Left colon (tissue), 2 donors: Measurements from ENCODE around the gene ZNF605. TPM values are rescaled to one million over a fixed set of nuclear protein-coding genes. Genes with fewer than 3 reads are reported as not detected.
"Not testable (repeated sequence)": the region's sequence is repeated elsewhere in the genome, so short reads cannot be mapped to it uniquely, and the experiment has no call there.

ENCODE experiments used
- ATAC-seq: fragments of 200-7000 bp; cut with Tn5 transposase; one replicate; pipeline ENCODE4 v1.9.1; 2020; ENCODE audit warnings: mild to moderate bottlenecking, moderate library complexity
- DNase-seq, 2 donors: peaks; one replicate each; pipeline ENCODE4 v3.0.0-alpha.2; 2020
- intact Hi-C, 2 donors: fragments of 100-400 bp; cut with DNase I in 1 of 2; cut with micrococcal nuclease in 1 of 2; formaldehyde crosslinking; loops; one replicate each; pipeline versions ENCODE4 v1.11.2 to v1.14.0; 2022; cut with DNase I, micrococcal nuclease
- total RNA-seq, 2 donors: library from RNA; stranded (reverse); fragmentation: NEBNext Ultra II Directional; extraction: Animal tissue kit (Norgen Biotek cat#: 25700); gene quantifications; one replicate each; pipeline ENCODE4 v1.2.1, GENCODE V29; 2021
- donor health status: DM: no; HTN: no; CAD: no.
- donor health status: DM: yes; HTN: yes; CAD: no.

The ZNF605 gene
- total RNA-seq, 2 donors from 2014 or later = 8.6 to 10.8 TPM

DNA sequence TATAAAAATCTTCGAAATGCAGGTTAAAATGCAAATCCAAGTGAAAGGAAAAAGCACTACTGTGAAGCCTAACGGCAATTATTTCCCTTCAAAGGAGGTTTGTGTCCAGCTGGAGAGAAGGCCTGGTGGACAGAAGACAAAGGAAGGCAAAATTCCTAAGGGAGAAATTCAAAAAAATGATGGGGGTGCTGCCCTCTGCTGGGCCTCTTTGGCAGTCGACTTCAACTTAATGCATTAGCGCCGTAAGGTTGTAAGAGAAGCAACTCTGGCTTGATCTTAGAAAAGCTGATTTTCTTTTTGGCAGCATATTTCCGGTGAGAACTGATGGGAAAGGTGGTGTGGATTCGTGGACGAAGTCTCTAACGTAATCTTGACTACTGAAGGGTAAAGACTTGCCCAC is 34.4 kb downstream of the ZNF605 start:
- ATAC-seq (no peak), DNase-seq (no peak)
- intact Hi-C loops = no loop called here

- DNase-seq = no peak
- ATAC-seq = no peak
- intact Hi-C loops = no loop called here
These were observed 37.4 kb downstream of the ZNF605 start for GRCh38 chr12:132918680-132919079.

GRCh38 chr12:132909030-132909368 is 47.1 kb downstream of the ZNF605 start:
- intact Hi-C loops = no loop called here
- no peak for ATAC-seq
- no peak for DNase-seq

DNA sequence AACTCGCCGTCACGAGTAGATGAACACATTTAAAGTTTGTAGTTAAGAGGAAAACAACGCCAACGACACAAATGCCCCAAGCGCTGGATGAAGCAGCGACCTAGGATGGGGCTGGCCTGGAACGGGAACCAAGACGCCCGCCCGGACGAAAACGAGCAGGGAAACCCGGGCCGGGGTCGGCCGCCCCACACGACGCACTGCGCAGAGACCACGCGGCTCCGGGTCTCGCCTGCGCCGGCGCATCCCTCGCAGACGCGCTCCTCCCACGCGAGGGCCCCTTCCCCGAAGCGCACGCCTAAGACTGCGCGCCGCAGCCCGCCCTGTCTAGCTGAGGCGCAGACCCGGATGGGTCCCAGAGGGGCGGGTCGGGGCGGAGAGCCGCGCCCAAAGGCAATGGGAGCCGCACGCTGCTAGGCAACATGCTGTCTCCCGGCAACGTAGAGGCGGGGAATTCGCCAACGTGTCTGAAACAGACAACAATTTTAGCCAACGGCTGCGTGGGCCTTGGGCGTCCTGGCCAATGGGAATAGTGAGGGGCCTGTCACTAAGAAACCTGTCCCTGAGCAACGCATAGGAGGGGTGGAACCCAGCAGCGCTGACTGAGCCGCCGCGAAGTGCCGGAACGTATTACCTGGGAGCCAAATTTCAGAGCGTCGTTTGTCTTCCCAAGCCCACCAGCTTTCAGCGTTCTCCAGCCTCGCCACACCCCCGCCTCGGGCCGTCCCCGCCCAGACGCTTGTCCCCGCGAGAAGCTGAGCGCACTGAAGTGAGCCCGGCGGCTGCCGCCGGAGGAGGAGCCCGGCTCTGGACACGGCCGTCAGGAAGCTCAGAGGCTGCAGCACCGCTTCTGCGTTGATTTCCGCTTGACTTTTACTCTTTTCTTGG is 47.7 kb downstream of the ZNF605 start:
- intact Hi-C loops = no loop called here
- ATAC-seq = peak; percentile 95
- peak; percentile 95 to 98 for DNase-seq

DNA sequence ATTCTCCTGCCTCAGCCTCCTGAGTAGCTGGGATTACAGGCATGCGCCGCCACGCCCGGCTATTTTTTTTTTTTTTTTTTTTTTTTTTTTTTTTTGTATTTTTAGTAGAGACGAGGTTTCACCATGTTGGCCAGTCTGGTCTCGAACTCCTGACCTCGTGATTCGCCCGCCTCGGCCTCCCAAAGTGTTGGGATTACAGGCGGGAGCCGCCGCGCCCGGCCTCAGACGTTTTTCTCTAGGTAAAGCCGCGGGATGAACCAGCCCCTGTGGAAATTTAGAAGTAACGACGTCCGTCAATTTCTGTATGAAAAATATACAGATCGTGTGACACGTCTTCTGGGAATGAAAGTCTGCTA is 48.3 kb downstream of the ZNF605 start:
- intact Hi-C loops, ATAC-seq: not testable (repeated sequence)
- DNase-seq = peak in 1 of 2 donors; percentile 20

GRCh38 chr12:132907216-132907615 is 48.9 kb downstream of the ZNF605 start:
- ATAC-seq (no peak), DNase-seq (no peak)
- intact Hi-C loops = no loop called here

DNA sequence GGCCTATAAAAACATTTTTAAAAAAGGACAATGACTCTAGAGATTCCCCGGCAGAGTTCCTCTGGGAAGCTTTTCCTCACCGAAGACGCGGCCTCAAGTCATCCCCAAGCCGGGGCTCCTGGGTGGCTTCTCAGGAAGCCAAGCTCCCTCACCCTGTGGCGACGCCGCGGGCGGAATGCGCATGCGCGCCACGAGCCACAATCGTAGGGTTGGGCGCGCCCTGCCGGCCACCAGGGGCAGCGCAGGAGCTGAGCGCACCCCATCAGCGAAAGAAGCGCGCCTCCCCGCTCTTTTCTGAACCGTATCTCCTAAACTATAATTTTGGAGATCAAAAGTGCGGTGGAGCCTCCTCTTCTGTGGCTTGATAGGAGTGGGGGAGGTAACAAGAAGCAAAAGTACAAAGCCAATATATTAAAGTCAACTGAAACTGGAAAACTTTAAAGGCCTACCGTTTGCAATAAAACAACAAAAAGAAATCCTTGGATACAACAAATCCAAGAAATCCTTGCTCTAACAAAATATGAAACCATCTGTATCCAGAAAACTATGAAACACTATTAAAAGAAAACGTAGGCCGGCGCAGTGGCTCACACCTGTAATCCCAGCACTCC is 51.3 kb downstream of the ZNF605 start:
- no peak for ATAC-seq
- peak; percentile 66 to 81 for DNase-seq
- intact Hi-C loops = no loop called here

DNA sequence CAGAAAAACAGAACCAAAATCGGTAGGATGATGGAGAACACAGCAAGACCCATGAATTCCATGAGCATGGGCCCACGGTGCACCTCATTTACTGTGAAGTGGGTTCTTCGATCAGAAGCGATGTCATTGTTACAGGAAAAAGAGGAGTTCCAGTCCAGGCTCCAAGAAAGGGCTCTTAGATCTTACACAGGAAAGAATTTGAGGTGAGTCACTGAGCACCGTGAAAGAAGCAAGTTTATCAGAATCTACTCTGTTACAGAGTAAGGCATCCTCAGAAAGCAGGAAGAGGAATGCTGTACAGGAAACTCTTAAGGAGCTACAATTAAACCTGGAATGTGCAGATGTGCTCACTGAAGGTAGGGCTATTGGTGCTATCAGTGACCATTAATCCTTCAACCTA is 57.1 kb downstream of the ZNF605 start:
- ATAC-seq (no peak), DNase-seq (no peak)
- intact Hi-C loops = no loop called here

DNA sequence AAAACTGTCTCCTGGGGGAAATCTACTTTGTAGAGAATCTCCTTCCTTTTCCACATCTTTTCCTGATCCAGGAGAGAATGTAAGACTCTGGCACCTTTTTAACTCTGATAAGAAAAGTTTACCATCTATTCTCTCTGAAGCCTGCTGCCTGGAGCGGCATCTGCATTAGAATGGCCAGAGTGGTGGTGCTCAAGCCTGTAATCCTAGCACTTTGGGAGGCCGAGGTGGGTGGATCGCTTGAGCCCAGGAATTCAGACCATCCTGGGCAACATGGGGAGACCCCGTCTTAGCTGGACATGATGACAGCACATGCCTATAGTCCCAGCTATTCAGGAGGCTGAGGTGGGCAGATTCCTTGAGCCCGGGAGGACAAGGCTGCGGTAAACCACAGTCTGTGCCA is 67.3 kb downstream of the ZNF605 start:
- DNase-seq = no peak
- no peak for ATAC-seq
- intact Hi-C loops = no loop called here

DNA sequence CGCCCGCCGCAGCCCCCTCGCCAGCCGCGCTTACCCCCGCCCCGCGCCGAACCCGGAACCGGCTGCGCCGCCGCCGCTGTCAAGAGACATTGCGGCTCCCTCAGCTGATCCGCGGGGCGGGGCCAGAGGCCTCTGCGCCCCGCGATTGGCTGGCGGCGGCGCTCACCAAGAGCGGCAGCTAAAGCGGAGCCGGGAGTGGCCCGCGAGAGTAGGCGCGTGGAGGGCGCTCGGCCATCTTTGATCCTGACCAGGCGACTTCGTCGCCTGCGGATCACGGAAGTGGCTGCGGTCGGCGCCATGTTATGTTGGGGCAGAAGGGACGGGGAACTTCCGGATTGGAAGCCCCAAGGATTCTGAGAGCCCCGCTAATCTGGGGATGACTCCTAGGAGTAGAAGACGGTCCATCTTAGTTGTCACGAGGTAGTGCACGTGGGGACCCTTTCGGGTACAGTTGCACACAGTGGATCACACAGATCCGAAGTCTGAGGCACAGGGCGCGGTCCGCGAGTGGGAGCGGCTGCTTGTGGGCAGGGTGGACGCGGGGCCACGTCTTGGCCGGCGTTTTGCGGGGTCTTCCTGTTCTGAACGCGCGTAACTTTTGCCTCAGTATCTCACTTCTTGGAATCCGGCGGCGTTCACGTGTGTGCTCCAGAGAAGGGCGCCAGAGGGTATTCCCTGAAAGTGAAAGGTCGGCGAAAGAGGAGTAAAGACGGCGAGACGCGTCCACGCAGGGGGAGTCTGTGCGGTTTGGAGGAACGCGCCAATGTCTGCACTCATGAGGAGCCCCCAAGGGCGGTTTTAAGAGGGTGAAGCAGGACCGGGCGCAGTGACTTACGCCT is 68.4 kb downstream of the ZNF605 start, which contains the start of gene CHFR:
Gene CHFR, minus strand, starts transcription at position 93 of the 839 bp plus-strand sequence. CDS start 277 bp downstream, outside the sequence.
- intact Hi-C loops = no loop called here
- DNase-seq = peak; percentile 97 to 98
- ATAC-seq = peak; percentile 99

DNA sequence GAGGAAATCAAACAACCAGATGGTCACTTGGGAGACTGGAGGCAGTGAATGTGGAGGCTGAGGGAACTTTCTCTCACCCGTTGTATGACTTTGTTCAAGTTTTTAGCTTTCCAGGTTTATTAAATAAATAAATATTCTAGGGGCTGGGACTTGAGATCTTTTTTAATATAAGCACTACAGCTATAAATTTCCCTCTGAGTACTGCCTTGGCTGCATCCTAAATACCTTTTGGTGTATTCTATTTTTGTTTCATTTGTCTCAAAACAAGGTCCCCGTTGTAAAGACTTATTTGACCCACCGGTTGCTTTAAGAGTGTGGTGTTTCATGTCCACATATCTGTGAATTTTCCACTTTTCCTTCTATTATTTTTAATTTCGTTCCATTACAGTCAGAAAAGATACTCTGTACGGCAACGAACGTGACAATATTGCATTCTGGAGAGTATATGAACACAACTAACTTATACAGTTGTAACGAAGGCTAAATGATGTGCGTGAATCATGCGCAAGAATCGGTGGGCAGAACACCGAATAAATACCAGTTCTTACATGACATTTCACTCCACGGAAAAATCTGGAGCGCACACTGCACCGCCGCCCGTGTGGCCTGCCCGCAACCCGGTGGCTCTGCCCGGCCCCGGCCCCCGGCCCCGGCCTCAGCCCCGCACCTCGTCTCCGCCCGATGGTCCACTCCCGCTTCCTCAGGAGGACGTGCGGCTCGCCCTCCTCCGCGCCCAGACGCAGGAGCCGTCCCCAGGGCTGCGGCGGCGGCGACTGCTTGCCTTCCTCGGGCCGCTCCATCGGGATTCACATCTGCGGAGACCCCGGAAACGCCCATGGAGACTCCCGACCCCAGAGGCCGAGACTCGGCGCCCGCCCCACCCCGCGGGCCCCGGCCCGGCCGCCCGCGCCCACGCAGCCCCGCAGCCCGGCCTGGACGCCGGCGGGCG is 69.3 kb downstream of the ZNF605 start:
- peak; percentile 11 for ATAC-seq

DNA sequence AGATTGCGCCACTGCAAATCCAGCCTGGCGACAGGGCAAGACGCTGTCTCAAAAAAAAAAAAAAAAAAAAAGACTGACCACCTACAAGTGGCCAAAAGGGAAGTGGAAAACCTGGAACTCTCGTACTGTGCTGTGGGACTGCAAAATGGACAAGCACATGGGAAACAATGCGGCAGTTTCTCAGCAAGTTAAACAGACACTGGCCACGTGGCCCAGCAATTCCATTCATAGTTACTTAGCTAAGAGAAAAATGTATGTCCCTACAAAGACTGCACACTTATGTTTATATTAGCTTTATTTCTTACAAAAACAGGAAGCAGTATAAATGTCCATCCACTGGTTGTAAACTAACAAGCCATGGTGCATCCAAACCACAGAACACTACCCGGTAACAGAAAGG is 74.3 kb downstream of the ZNF605 start:
- intact Hi-C loops = no loop called here
- ATAC-seq = no peak
- no peak for DNase-seq

More for the DNA sequence above, 69.3 kb downstream of the ZNF605 start:
- intact Hi-C loops = no loop called here
- DNase-seq = peak in 1 of 2 donors; percentile 40

DNA sequence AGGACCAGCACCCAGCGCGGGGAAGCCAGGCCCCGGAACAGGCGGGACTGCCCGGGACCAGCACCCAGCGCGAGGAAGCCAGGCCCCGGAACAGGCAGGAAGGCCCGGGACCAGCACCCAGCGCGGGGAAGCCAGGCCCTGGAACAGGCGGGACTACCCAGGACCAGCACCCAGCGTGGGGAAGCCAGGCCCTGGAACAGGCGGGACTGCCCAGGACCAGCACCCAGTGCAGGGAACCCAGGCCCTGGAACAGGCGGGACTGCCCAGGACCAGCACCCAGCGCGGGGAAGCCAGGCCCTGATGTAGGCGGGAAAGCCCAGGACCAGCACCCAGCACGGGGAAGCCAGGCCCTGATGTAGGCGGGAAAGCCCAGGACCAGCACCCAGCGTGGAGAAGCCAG is 81.5 kb downstream of the ZNF605 start:
- DNase-seq, ATAC-seq, intact Hi-C loops: not testable (repeated sequence)

GRCh38 chr12:132874175-132874574 is 81.9 kb downstream of the ZNF605 start:
- DNase-seq = no peak

GRCh38 chr12:132873724-132874123 is 82.4 kb downstream of the ZNF605 start:
- intact Hi-C loops = no loop called here
- DNase-seq (no peak), ATAC-seq (no peak)

More at GRCh38 chr12:132874175-132874574, 81.9 kb downstream of the ZNF605 start:
- intact Hi-C loops = no loop called here
- ATAC-seq = no peak

DNA sequence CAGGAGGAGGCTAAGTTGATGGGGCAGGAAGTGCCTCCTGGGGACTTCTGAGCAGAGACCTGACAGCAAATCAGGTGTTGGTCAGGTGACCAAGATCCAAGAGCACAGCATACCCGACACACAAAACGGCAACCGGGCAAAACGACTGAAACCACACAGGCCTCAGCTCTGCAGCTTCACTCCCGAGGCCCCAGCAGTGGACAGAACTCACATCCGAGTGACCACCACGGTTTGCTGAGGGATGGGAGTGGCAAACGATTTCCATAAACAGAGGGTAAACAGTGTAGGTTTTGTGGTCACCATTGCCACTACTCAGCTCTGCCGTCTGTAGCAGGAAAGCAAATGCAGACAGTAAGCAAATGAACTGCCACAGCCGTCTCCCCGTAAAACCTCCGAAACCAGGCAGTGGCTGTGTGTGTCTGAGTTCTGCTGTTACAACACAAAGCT is 83.1 kb downstream of the ZNF605 start:
- DNase-seq = no peak
- intact Hi-C loops = no loop called here
- peak; percentile 11 for ATAC-seq

GRCh38 chr12:132872073-132872855 is 83.8 kb downstream of the ZNF605 start:
- intact Hi-C loops = no loop called here
- no peak for ATAC-seq
- DNase-seq = no peak

GRCh38 chr12:132869551-132869950 is 86.6 kb downstream of the ZNF605 start:
- DNase-seq = no peak
- intact Hi-C loops = no loop called here
- no peak for ATAC-seq
